ENCODE measurements around the gene L1CAM. TPM values are rescaled to one million over a fixed set of nuclear protein-coding genes. Genes with fewer than 3 reads are reported as not detected.

Gene L1CAM, protein sequence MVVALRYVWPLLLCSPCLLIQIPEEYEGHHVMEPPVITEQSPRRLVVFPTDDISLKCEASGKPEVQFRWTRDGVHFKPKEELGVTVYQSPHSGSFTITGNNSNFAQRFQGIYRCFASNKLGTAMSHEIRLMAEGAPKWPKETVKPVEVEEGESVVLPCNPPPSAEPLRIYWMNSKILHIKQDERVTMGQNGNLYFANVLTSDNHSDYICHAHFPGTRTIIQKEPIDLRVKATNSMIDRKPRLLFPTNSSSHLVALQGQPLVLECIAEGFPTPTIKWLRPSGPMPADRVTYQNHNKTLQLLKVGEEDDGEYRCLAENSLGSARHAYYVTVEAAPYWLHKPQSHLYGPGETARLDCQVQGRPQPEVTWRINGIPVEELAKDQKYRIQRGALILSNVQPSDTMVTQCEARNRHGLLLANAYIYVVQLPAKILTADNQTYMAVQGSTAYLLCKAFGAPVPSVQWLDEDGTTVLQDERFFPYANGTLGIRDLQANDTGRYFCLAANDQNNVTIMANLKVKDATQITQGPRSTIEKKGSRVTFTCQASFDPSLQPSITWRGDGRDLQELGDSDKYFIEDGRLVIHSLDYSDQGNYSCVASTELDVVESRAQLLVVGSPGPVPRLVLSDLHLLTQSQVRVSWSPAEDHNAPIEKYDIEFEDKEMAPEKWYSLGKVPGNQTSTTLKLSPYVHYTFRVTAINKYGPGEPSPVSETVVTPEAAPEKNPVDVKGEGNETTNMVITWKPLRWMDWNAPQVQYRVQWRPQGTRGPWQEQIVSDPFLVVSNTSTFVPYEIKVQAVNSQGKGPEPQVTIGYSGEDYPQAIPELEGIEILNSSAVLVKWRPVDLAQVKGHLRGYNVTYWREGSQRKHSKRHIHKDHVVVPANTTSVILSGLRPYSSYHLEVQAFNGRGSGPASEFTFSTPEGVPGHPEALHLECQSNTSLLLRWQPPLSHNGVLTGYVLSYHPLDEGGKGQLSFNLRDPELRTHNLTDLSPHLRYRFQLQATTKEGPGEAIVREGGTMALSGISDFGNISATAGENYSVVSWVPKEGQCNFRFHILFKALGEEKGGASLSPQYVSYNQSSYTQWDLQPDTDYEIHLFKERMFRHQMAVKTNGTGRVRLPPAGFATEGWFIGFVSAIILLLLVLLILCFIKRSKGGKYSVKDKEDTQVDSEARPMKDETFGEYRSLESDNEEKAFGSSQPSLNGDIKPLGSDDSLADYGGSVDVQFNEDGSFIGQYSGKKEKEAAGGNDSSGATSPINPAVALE
- 1 to 10 TPM; 1.4 to 6.0 (median 4.0) TPM for total RNA-seq
- total RNA-seq (2013) = 0.46 TPM
- 0.06 to 3.1 (median 1.0) reads per million in 29 experiments for total RNA-seq

- Histone ChIP-seq H3K27me3 (replicated peaks in 1 of 2; ENCODE audit: control insufficient read depth in 2 of 2, extremely low read depth in 1 of 2, insufficient read depth in 2 of 2, low read length in 1 of 2) (peaks cover 0 to 58% of the 10 kb centered on the region in 2 experiments), H3K4me1 (ENCODE audit: control insufficient read depth in 1 of 2, extremely low read depth in 1 of 2, insufficient read depth in 2 of 2, low read length in 2 of 2) (peaks cover 0 to 22% of the 10 kb centered on the region in 2 experiments), H3K9me3 (no peaks in the 10 kb centered on the region), H3K36me3 (ENCODE audit: control insufficient read depth in 2 of 2, extremely low read depth in 1 of 2, insufficient read depth in 1 of 2, low read length in 1 of 2) (no peaks in the 10 kb centered on the region), H3K4me3 (ENCODE audit: control insufficient read depth in 1 of 2, extremely low read depth in 1 of 2, low read length in 1 of 2) (peak within 1 kb of the TSS in 1 of 2 donors; percentile 19), H3K27ac (ENCODE audit: low read length) (no peak within 1 kb of the TSS)
- DNase-seq = peak in 6 of 35 experiments; percentile 15 to 44 (median 24)
- WGBS (ENCODE audit: insufficient coverage) = 0% methylated on average over 17 of the region's 94 CpGs
- Mint-ChIP-seq H3K4me3 (peak within 1 kb of the TSS; percentile 21 to 54 (median 53)), H3K4me1 (peaks cover 0 to 13% (median 3%) of the 10 kb centered on the region in 3 donors), H3K36me3 (no peaks in the 10 kb centered on the region), H3K9me3 (no peaks in the 10 kb centered on the region), H3K27ac (no peak within 1 kb of the TSS), H3K27me3 (peaks cover 23 to 26% of the 10 kb centered on the region in 2 donors)
- ATAC-seq (replicated peaks in 1 of 4) = peak; percentile 28 to 67 (median 53)
- CTCF ChIA-PET = no interaction called here
- POLR2A ChIA-PET = no interaction called here
Observed at GRCh38 chrX:153885968-153886903, at the start of gene L1CAM. Gene L1CAM (minus strand): TSS chrX:153886173. CDS start chrX:153875836, 10,337 bp downstream.

DNA sequence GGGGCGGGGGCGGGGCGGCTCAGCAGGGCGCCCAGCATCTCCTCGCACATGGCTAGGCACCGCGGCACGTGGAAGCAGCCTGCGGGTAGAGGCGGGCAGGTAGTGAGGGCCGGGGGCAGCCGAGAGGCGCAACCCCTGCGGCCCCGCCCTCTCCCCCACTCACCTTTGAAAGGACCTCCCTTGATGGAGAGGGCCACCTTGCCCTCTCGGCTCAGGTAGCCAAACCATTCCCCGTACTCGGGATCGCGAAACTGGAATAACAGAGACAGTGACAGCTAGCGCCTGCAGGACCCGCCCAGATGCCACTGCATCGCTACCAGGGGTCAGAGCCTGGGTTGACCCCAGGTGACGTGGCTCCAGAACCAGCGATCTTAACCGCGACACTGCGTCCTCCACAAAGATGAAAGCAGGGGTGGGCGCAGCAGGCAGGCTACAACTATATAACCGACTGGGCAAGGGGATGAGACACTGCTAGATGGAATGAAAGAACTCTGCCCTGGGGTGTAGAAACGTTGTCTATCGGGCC is 49.4 kb upstream of the L1CAM start:
- H3K27me3 ChIP-seq (replicated peaks in 1 of 2; ENCODE audit: control insufficient read depth in 2 of 2, extremely low read depth in 1 of 2, insufficient read depth in 2 of 2, low read length in 1 of 2) = no peaks in the 10 kb centered on the region
- no peaks in the 10 kb centered on the region for H3K9me3 Mint-ChIP-seq

GRCh38 chrX:153934762-153935325 is 48.9 kb upstream of the L1CAM start, which contains the start of gene NAA10:
Gene NAA10 (minus strand): TSS chrX:153935037. CDS start chrX:153934904, 133 bp downstream.
- Mint-ChIP-seq H3K27ac (peak within 1 kb of the TSS; percentile 77 to 86), H3K4me3 (peak within 1 kb of the TSS; percentile 83 to 85 (median 84)), H3K27me3 (peaks cover 0 to 10% of the 10 kb centered on the region in 2 donors), H3K9me3 (no peaks in the 10 kb centered on the region), H3K36me3 (peaks cover 6% of the 10 kb centered on the region), H3K4me1 (peaks cover 18 to 21% (median 19%) of the 10 kb centered on the region in 3 donors)
- 0% methylated on average over 42 of the region's 87 CpGs for WGBS (ENCODE audit: insufficient coverage)
- POLR2A ChIA-PET = interaction anchor here in 1 of 2 donors (0.6 kb wide), 1 partner anchor 34 kb away, joined by 3 read pairs; no protein-coding TSS in a partner anchor
- peaks cover 0 to 22% of the 10 kb centered on the region in 2 experiments for H3K4me1 ChIP-seq (ENCODE audit: control insufficient read depth in 1 of 2, extremely low read depth in 1 of 2, insufficient read depth in 2 of 2, low read length in 2 of 2)
- H3K27ac ChIP-seq (ENCODE audit: low read length) = peak within 1 kb of the TSS; percentile 49
- peak in 18 of 35 experiments; percentile 14 to 66 (median 32) for DNase-seq
- H3K36me3 ChIP-seq (ENCODE audit: control insufficient read depth in 2 of 2, extremely low read depth in 1 of 2, insufficient read depth in 1 of 2, low read length in 1 of 2) = peaks cover 0 to 14% of the 10 kb centered on the region in 2 donors
- H3K9me3 ChIP-seq = no peaks in the 10 kb centered on the region
- H3K27me3 ChIP-seq (replicated peaks in 1 of 2; ENCODE audit: control insufficient read depth in 2 of 2, extremely low read depth in 1 of 2, insufficient read depth in 2 of 2, low read length in 1 of 2) = no peaks in the 10 kb centered on the region
- H3K4me3 ChIP-seq (ENCODE audit: control insufficient read depth in 1 of 2, extremely low read depth in 1 of 2, low read length in 1 of 2) = peak within 1 kb of the TSS; percentile 49 to 65
- CTCF ChIA-PET = interaction anchor here (1.0 to 1.9 kb wide), 4 partner anchors 11 to 24 kb away, joined by 3 to 4 read pairs (median 4); no protein-coding TSS in a partner anchor
- ATAC-seq (replicated peaks in 1 of 4) = peak; percentile 70 to 80 (median 75)

More for the DNA sequence above, 49.4 kb upstream of the L1CAM start:
- no peak for ATAC-seq (replicated peaks in 1 of 4)
- 31% methylated on average over 4 of the region's 32 CpGs for WGBS (ENCODE audit: insufficient coverage)
- POLR2A ChIA-PET = interaction anchor here in 1 of 2 donors (0.6 kb wide), 1 partner anchor 56 kb away, joined by 8 read pairs; no protein-coding TSS in a partner anchor
- H3K27ac Mint-ChIP-seq = peak overlapping the region in 1 of 2 donors; percentile 77
- Histone ChIP-seq H3K27ac (ENCODE audit: low read length) (peak overlapping the region; percentile 49), H3K4me1 (ENCODE audit: control insufficient read depth in 1 of 2, extremely low read depth in 1 of 2, insufficient read depth in 2 of 2, low read length in 2 of 2) (peaks cover 0 to 17% of the 10 kb centered on the region in 2 experiments), H3K36me3 (ENCODE audit: control insufficient read depth in 2 of 2, extremely low read depth in 1 of 2, insufficient read depth in 1 of 2, low read length in 1 of 2) (peaks cover 0 to 14% of the 10 kb centered on the region in 2 donors), H3K9me3 (no peaks in the 10 kb centered on the region), H3K4me3 (ENCODE audit: control insufficient read depth in 1 of 2, extremely low read depth in 1 of 2, low read length in 1 of 2) (peak overlapping the region in 1 of 2 donors; percentile 41)
- CTCF ChIA-PET = interaction anchor here (1.0 to 1.3 kb wide), 2 partner anchors 12 kb away, joined by 3 to 4 read pairs; no protein-coding TSS in a partner anchor
- peak overlapping the region; percentile 66 to 71 (median 70) for H3K4me3 Mint-ChIP-seq
- peaks cover 0 to 10% of the 10 kb centered on the region in 2 donors for H3K27me3 Mint-ChIP-seq
- peaks cover 6% of the 10 kb centered on the region for H3K36me3 Mint-ChIP-seq
- no peak for DNase-seq
- H3K4me1 Mint-ChIP-seq = peaks cover 18 to 22% (median 19%) of the 10 kb centered on the region in 3 donors

GRCh38 chrX:153934148-153934761 is 48.3 kb upstream of the L1CAM start:
- peak; percentile 26 to 40 (median 36) for ATAC-seq (replicated peaks in 1 of 4)
- POLR2A ChIA-PET = interaction anchor here in 1 of 2 donors (0.6 kb wide), 1 partner anchor 34 kb away, joined by 3 read pairs; no protein-coding TSS in a partner anchor
- peak overlapping the region; percentile 29 for H3K27ac ChIP-seq (ENCODE audit: low read length)
- Mint-ChIP-seq H3K4me1 (peaks cover 19 to 23% (median 23%) of the 10 kb centered on the region in 3 donors), H3K4me3 (peak overlapping the region; percentile 83 to 85 (median 84)), H3K9me3 (no peaks in the 10 kb centered on the region), H3K36me3 (peaks cover 6% of the 10 kb centered on the region), H3K27me3 (peaks cover 0 to 10% of the 10 kb centered on the region in 2 donors), H3K27ac (peak overlapping the region; percentile 62 to 86)
- no peaks in the 10 kb centered on the region for H3K27me3 ChIP-seq (replicated peaks in 1 of 2; ENCODE audit: control insufficient read depth in 2 of 2, extremely low read depth in 1 of 2, insufficient read depth in 2 of 2, low read length in 1 of 2)
- peaks cover 0 to 28% of the 10 kb centered on the region in 2 experiments for H3K4me1 ChIP-seq (ENCODE audit: control insufficient read depth in 1 of 2, extremely low read depth in 1 of 2, insufficient read depth in 2 of 2, low read length in 2 of 2)
- 0% methylated on average over 24 of the region's 33 CpGs for WGBS (ENCODE audit: insufficient coverage)
- CTCF ChIA-PET = interaction anchor here in 1 of 2 donors (1.0 to 1.9 kb wide), 3 partner anchors 11 to 23 kb away, joined by 3 to 4 read pairs (median 3); no protein-coding TSS in a partner anchor
- no peak for DNase-seq
- H3K36me3 ChIP-seq (ENCODE audit: control insufficient read depth in 2 of 2, extremely low read depth in 1 of 2, insufficient read depth in 1 of 2, low read length in 1 of 2) = peaks cover 0 to 17% of the 10 kb centered on the region in 2 donors
- H3K4me3 ChIP-seq (ENCODE audit: control insufficient read depth in 1 of 2, extremely low read depth in 1 of 2, low read length in 1 of 2) = peak overlapping the region; percentile 49 to 65
- no peaks in the 10 kb centered on the region for H3K9me3 ChIP-seq

Measured in T-cell (primary cell).